Adrenal gland (tissue), 5 donors: ENCODE data around the gene DPEP1.

Source experiments
- POLR2A ChIP-seq, 2 donors: fragments of 450-650 bp; IDR thresholded peaks; one replicate each; pipeline ENCODE4 v1.6.1; 2017; ENCODE audit warnings: antibody characterized with exemption in 2 of 2, mild to moderate bottlenecking in 2 of 2, moderate library complexity in 1 of 2
- TF ChIP-seq, protein P1 (sequence below), 6 experiments: fragments of 450-650 bp in 4 of 6; fragments of 200-600 bp in 2 of 6; sonication (generic) in 1 of 6; IDR thresholded peaks; 1 replicate in 5 of 6; 2 replicates in 1 of 6; pipeline versions ENCODE4 v1.5.1 to v1.8.0; 2016 to 2021; ENCODE audit warnings: antibody characterized with exemption in 6 of 6, mild to moderate bottlenecking in 2 of 6, moderate library complexity in 1 of 6
- donor health status: DM: no; HTN: no; CAD: no.

DNA sequence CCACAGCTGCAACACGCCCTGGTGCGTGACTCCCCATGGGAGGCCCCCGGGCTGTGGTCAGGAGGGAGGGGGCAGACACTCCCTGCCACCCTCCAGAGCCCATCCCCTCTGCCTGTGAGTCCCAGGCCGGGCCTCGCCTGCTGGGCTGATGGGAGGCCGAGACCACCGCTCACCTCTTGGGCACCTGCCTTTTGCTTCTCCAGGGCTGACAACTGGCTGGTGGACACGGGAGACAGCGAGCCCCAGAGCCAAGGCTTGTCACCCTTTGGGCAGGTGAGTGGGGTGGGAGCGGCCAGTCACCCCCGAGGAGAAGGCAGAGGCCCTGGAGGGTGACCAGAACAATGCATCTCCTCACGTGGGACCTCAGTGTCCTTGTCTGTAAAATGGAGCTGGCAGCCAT, 23.2 kb downstream of the DPEP1 start:
- TF ChIP-seq, protein P1, sequence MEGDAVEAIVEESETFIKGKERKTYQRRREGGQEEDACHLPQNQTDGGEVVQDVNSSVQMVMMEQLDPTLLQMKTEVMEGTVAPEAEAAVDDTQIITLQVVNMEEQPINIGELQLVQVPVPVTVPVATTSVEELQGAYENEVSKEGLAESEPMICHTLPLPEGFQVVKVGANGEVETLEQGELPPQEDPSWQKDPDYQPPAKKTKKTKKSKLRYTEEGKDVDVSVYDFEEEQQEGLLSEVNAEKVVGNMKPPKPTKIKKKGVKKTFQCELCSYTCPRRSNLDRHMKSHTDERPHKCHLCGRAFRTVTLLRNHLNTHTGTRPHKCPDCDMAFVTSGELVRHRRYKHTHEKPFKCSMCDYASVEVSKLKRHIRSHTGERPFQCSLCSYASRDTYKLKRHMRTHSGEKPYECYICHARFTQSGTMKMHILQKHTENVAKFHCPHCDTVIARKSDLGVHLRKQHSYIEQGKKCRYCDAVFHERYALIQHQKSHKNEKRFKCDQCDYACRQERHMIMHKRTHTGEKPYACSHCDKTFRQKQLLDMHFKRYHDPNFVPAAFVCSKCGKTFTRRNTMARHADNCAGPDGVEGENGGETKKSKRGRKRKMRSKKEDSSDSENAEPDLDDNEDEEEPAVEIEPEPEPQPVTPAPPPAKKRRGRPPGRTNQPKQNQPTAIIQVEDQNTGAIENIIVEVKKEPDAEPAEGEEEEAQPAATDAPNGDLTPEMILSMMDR (IDR thresholded peaks at IDR 0.05) = no peak
- no peak for TF ChIP-seq POLR2A (IDR thresholded peaks at IDR 0.05)
